Measurements from ENCODE around the gene CLEC14A. TPM values are rescaled to one million over a fixed set of nuclear protein-coding genes. Genes with fewer than 3 reads are reported as not detected.

The CLEC14A gene
- total and polyA plus RNA-seq, 9 donors = 7.6 to 34.9 (median 13.0) TPM

GRCh38 chr14:38205119-38205813 is 50.6 kb downstream of the CLEC14A start:
- Histone ChIP-seq H3K4me3 (no peak overlapping the region), H3K4me1 (ENCODE audit: insufficient read depth) (peaks cover 4% of the 10 kb centered on the region), H3K27ac (no peak overlapping the region), H3K36me3 (no peaks in the 10 kb centered on the region), H3K27me3 (no peaks in the 10 kb centered on the region), H3K9me3 (no peaks in the 10 kb centered on the region)
- TF ChIP-seq POLR2A (IDR thresholded peaks at IDR 0.05) (no peak), CTCF (IDR thresholded peaks at IDR 0.05) (no peak), EP300 (IDR thresholded peaks at IDR 0.05) (no peak)
- 82 to 84% (median 83%) methylated on average over 5 of the region's 5 CpGs for WGBS, 3 donors
- intact Hi-C loops (cut with DNase I) = no loop called here
- DNase-seq = no peak

- peaks cover under 1% of the 10 kb centered on the region for H3K4me1 ChIP-seq (ENCODE audit: insufficient read depth)
- intact Hi-C loops (cut with DNase I) = no loop called here
- DNase-seq = no peak
- H3K4me3 ChIP-seq = no peak overlapping the region
- H3K27ac ChIP-seq = no peak overlapping the region
- H3K9me3 ChIP-seq = no peaks in the 10 kb centered on the region
- H3K27me3 ChIP-seq = no peaks in the 10 kb centered on the region
- H3K36me3 ChIP-seq = no peaks in the 10 kb centered on the region
- TF ChIP-seq EP300 (IDR thresholded peaks at IDR 0.05) (no peak), POLR2A (IDR thresholded peaks at IDR 0.05) (no peak), CTCF (IDR thresholded peaks at IDR 0.05) (no peak)
Observed at GRCh38 chr14:38204719-38205115, 51.2 kb downstream of the CLEC14A start.

Other genes starting within 250 kb of the CLEC14A start
- 1 to 10 TPM in 4 of 7 donors, under 1 TPM in 3; 0.48 to 2.3 (median 1.2) TPM for gene SSTR1, start 48.2 kb downstream of the CLEC14A start, total RNA-seq
- gene SSTR1, start 48.2 kb downstream of the CLEC14A start, polyA plus RNA-seq = 1 to 10 TPM; 1.4 to 2.1 TPM